ENCODE data around the gene RGMA.

DNA sequence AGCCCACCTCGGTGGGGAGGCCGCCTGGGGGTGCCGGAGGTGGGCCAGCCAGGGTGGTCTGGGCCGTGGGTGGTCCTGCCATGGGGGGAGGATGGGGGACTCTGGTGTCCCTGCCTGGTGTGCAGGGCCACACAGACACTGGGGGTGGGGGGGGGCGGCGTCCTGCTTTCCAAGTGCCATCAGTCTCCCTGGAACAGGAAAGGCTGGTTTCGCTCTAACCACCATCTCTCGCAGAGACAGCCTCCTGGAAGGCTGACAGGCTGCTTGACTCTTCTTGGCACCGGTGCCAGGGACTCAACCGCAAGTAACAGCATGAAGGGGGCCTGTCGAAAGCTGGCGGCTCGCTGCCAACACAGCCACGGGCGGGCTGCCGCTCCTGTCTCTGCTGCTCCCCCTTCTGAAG lies 40.3 kb downstream of the RGMA start:
- no peak for TF ChIP-seq GATA3 (IDR thresholded peaks at IDR 0.05; ENCODE audit: low read depth, low read length)
- TF ChIP-seq GATA2 (IDR thresholded peaks at IDR 0.05; ENCODE audit: low read depth, low read length): no peak

Data from SH-SY5Y (cell line).